ENCODE measurements around the gene TMEM45A.
"Not testable (repeated sequence)": the region's sequence is repeated elsewhere in the genome, so short reads cannot be mapped to it uniquely, and the experiment has no call there.

The TMEM45A gene

DNA sequence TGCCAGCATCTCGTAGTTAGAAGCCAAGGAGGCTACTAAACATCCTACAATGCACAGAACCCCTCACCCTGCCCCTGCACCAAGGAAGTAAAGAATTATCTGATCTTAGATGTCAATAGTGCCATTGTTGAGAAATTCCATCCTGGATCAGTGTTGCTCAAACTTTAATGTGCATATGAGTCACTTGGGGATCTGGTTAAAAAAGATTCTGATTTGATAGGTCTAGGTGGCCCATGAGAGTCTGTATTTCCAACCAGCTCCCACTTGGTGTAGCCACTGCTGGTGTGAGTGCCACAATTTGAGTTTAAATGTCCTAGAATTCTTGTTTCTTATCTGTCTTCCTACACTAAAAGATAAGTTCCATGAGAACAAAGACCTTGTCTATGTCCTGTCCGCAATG, 43.7 kb downstream of the TMEM45A start:
- Mint-ChIP-seq H3K36me3 (ENCODE audit: low read depth) (no peaks in the 10 kb centered on the region), H3K9me3 (peaks cover 2% of the 10 kb centered on the region), H3K27me3 (peaks cover 4% of the 10 kb centered on the region), H3K4me3 (no peak overlapping the region), H3K27ac (no peak overlapping the region), H3K4me1 (no peaks in the 10 kb centered on the region)
- DNase-seq (no peak), ATAC-seq (no peak)

DNA sequence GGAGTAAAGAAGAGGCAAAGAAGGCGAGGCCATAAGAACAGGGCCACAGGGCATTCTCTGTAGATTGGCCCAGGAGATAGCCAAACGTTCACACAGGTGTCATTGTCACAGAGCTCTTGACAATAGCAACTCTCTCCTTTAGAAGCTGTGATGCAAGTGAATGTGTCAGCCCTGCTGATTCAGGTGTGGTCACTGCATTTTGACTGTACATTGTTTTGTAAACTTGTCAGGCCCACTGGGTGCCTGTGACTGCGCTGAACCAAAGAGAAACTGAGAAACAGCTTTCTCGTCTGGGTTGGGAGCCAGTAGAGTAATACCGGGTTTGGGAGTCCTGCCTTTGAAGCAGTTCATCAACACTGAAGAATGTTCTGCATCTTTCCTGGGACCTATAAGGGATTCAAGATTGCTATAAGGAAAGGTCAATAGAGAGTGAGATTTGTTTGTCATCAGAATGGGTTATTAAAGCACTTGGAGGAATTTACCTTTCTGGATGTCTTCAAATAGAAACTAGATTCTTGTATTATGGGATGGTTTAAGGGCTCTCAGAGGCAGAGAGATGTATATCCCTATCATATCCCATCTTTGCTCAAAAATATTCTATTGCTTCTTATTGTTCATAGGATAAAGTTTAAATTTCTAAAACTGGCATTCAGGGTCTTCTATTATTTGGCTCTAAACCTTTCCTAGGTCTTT, 45.4 kb downstream of the TMEM45A start:
- Mint-ChIP-seq H3K27ac (no peak overlapping the region), H3K36me3 (ENCODE audit: low read depth) (no peaks in the 10 kb centered on the region), H3K27me3 (peaks cover 4% of the 10 kb centered on the region), H3K4me3 (no peak overlapping the region), H3K9me3 (peaks cover 3% of the 10 kb centered on the region), H3K4me1 (no peaks in the 10 kb centered on the region)
- ATAC-seq (no peak), DNase-seq (no peak)

DNA sequence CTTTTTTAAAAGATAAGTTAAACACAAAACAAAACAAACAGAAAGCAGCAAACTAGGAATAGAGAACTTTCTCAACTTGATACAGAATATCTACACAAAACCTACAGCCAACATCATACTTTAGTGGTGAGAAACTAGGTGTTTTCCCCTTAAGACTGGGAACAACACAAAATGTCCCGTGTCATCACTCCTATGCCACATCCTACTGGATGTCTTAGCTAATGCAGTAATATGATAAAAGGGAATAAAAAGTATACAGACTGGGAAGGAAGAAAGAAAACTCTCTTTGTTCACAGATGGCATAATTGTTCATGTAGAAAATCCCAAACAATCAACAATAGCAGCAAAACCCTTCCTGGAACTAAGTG, 45.9 kb downstream of the TMEM45A start:
- no peak for ATAC-seq
- H3K36me3 Mint-ChIP-seq (ENCODE audit: low read depth) = no peaks in the 10 kb centered on the region
- no peaks in the 10 kb centered on the region for H3K4me1 Mint-ChIP-seq
- no peak for DNase-seq
- H3K4me3 Mint-ChIP-seq = no peak overlapping the region
- no peak overlapping the region for H3K27ac Mint-ChIP-seq
- H3K9me3 Mint-ChIP-seq = peaks cover 3% of the 10 kb centered on the region
- peaks cover 4% of the 10 kb centered on the region for H3K27me3 Mint-ChIP-seq

DNA sequence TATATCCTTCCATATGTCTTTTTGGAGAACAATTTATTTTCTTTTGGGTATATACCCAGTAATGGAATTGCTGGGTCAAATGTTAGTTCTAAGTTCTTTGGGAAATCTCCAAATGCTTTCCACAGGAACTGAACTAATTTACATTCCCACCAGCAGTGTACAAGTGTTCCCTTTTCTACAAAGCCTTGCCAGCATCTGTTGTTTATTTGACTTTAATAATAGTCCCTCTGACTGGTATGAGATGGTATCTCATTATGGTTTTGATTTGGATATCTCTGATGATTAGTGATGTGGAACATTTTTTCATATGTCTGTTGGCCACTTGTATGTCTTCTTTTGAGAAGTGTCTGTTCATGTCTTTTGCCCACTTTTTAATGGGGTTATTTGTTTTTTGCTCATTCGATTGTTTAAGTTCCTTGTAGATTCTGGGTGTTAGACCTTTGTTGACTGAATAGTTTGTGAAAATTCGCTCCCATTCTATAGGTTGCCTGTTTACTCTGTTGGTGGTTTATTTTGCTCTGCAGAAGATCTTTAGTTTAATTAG, 48.4 kb downstream of the TMEM45A start:
- peaks cover 9% of the 10 kb centered on the region for H3K27me3 Mint-ChIP-seq

DNA sequence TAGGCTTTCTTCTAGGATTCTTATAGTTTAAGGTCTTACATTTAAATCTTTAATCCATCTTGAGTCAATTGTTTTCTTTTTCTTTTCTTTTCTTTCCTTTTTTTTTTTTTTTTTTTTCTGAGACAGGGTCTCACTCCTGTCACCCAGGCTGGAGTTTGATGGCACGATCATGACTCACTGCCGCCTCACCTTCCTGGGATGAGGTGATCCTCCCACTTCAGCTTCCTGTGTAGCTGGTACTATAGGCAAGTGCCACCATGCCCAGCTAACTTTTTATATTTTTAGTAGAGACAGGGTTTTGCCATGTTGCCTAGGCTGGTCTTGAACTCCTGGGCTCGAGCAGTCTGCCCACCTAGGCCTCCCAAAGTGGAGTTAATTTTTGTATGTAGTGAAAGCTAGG, 49.0 kb downstream of the TMEM45A start:
- not testable (repeated sequence) for H3K36me3 Mint-ChIP-seq (ENCODE audit: low read depth); H3K27ac Mint-ChIP-seq; H3K4me1 Mint-ChIP-seq; H3K27me3 Mint-ChIP-seq; DNase-seq; ATAC-seq; H3K9me3 Mint-ChIP-seq; H3K4me3 Mint-ChIP-seq

More for the DNA sequence above, 48.4 kb downstream of the TMEM45A start:
- peaks cover 3% of the 10 kb centered on the region for H3K9me3 Mint-ChIP-seq
- DNase-seq = no peak
- H3K4me3 Mint-ChIP-seq = no peak overlapping the region
- no peaks in the 10 kb centered on the region for H3K36me3 Mint-ChIP-seq (ENCODE audit: low read depth)
- no peaks in the 10 kb centered on the region for H3K4me1 Mint-ChIP-seq
- no peak for ATAC-seq
- no peak overlapping the region for H3K27ac Mint-ChIP-seq

DNA sequence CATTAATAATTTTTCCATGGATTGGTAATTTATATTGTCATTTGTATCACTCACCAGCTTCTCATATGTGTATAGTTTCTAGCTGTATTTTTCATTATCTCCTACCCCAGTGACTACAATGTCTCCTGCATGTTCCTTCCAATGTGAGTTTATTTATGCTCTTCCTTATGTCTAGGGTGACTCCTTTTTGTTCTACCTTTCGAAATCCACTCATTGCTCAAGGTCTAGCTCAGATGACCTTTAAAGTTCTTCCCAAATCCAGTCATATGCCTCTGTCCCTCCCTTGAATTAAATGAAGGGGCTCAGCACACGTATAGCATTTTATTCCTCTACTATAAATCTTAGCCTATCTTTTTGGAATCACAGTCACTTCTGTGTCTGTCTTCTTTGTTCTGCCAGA, 53.0 kb downstream of the TMEM45A start:
- Mint-ChIP-seq H3K27ac (no peak overlapping the region), H3K4me1 (no peaks in the 10 kb centered on the region), H3K4me3 (no peak overlapping the region), H3K27me3 (peaks cover 8% of the 10 kb centered on the region), H3K36me3 (ENCODE audit: low read depth) (no peaks in the 10 kb centered on the region), H3K9me3 (peaks cover 3% of the 10 kb centered on the region)
- ATAC-seq (no peak), DNase-seq (no peak)

DNA sequence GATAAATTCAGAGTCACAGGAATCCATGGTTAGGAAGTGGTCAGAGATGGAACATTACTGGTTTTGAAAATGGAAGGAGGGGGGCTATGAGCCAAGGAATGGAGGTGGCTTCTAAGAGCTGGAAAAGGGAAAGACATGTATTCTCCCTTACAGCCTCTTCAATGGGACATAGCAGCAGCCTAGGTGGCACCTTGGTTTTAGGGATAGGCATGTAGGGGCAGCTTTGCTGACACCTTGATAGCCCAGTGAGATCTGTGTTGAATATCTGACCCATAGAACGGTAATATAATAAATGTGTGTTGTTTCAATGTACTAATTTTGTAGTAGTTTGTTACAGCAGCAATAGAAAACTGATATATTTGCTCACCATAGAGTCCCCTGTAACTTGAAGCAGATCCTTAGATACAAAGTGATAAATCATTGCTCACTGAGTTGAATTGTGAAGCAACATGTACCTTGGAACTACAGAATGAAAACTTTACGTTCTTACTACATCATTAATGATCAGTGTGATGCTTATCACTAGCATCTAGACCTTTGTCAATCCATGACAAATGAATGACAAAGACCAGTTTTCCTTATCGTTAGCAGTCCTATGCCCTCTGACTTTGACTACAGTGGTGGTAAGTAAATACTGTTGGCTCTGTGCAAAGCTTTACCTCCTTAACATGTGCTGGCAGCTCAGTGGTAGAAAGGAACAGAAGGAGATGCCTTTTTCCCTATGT, 53.8 kb downstream of the TMEM45A start:
- ATAC-seq (no peak), DNase-seq (no peak)
- Mint-ChIP-seq H3K4me1 (no peaks in the 10 kb centered on the region), H3K9me3 (peaks cover under 1% of the 10 kb centered on the region), H3K36me3 (ENCODE audit: low read depth) (no peaks in the 10 kb centered on the region), H3K27me3 (peaks cover 6% of the 10 kb centered on the region), H3K4me3 (no peak overlapping the region), H3K27ac (no peak overlapping the region)

DNA sequence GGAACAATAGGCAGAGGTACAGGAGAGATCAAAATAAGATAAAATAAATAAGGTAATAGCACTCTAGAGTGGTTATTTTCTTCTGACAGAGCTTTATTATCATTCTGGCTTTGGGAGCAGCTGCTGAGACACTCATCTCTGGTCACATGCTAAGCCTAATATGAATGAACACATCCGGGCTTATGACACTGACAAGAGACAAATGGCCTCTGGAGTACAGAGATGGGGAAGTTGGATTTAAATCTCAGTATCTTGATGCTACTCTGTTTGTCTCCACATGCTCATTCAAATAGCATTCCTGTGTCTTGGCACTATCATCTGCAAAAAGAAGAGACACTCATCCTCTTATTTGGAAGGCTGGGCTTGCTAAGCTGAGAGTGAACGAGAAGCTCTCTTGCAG, 55.6 kb downstream of the TMEM45A start:
- Mint-ChIP-seq H3K27ac (no peak overlapping the region), H3K9me3 (no peaks in the 10 kb centered on the region), H3K27me3 (peaks cover 6% of the 10 kb centered on the region), H3K36me3 (ENCODE audit: low read depth) (no peaks in the 10 kb centered on the region), H3K4me1 (no peaks in the 10 kb centered on the region), H3K4me3 (no peak overlapping the region)
- ATAC-seq (no peak), DNase-seq (no peak)

DNA sequence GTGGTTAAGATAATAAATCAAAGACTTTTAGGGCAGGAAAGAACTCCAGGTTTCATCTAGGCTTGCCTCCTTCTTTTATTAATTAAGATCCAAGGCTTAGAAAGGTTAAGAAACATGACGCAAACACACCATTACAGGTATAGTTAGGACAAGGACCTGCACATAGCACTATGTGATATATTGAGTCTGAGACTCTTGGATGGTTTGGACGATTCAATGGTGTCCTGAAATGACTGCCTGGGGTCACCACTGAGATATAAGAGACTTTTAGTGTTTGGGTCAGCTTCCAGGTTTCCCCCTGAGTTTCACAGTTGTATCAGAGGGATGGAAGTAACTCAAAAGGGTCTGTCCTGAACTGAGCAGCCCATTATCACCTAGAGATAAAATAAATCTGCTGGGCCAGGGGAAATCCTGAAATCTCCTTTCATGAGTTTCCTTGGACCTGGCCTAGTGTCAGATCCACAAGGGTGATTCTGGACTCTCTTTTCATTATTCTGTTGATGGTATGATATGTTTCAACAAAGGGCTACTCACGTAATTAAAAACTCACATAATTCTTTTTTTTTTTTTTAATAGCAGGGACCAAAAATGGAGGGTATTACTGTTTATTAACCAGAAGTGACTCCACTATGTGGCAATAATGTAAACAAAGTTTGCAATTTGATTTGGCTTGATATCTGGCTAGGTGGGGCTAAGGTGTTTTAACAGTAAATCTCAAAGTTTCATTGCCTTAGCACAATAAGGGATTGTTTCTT, 61.4 kb downstream of the TMEM45A start:
- ATAC-seq = no peak
- no peaks in the 10 kb centered on the region for H3K9me3 Mint-ChIP-seq
- no peak overlapping the region for H3K27ac Mint-ChIP-seq
- no peak for DNase-seq
- no peaks in the 10 kb centered on the region for H3K4me1 Mint-ChIP-seq
- H3K27me3 Mint-ChIP-seq = no peaks in the 10 kb centered on the region
- H3K36me3 Mint-ChIP-seq (ENCODE audit: low read depth) = no peaks in the 10 kb centered on the region
- no peak overlapping the region for H3K4me3 Mint-ChIP-seq

DNA sequence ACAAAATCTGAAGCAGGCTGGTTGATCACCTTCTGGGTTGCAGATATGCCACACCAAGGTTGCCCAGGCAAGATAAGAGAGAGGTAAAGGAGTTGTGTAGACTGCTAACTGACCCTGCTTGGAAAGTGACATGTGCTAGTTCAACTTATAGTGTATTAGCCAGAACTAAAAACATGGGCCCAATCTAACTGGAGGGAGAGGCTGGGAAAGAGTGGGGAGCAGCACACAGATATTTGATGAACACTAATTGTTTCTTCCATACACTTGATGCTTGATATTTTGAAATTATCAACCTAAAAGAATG, 61.9 kb downstream of the TMEM45A start:
- Mint-ChIP-seq H3K4me3 (no peak overlapping the region), H3K9me3 (no peaks in the 10 kb centered on the region), H3K27ac (no peak overlapping the region), H3K36me3 (ENCODE audit: low read depth) (no peaks in the 10 kb centered on the region), H3K27me3 (no peaks in the 10 kb centered on the region), H3K4me1 (no peaks in the 10 kb centered on the region)
- DNase-seq (no peak), ATAC-seq (no peak)

DNA sequence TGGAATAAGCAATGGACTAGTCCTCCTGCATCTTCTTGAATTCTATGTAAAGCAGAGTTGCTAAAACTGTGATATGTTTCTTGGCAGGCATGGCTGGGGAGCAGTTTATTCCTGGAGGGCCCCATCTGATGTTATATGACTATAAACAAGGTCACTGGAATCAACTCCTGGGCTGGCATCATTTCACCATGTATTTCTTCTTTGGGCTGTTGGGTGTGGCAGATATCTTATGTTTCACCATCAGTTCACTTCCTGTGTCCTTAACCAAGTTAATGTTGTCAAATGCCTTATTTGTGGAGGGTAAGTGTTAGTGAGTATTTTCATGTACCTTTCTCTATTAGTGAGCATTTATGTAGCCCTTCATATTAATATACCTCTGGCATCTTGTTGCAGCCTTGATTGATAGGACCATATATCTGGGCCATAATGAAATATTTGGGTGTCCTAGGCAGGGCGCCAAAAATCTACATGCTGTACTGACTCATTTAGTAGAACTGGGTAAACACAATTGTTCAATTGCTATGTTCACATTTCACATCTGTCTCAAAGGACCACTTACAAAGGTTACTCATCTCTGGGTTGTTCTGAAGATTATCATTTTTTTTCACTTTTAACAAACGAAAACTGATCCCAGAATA, 64.4 kb downstream of the TMEM45A start:
- ATAC-seq (no peak), DNase-seq (no peak)
- no peaks in the 10 kb centered on the region for H3K9me3 Mint-ChIP-seq
- H3K36me3 Mint-ChIP-seq (ENCODE audit: low read depth) = no peaks in the 10 kb centered on the region
- no peaks in the 10 kb centered on the region for H3K27me3 Mint-ChIP-seq
- peaks cover 5% of the 10 kb centered on the region for H3K4me1 Mint-ChIP-seq
- no peak overlapping the region for H3K4me3 Mint-ChIP-seq
- H3K27ac Mint-ChIP-seq = no peak overlapping the region

DNA sequence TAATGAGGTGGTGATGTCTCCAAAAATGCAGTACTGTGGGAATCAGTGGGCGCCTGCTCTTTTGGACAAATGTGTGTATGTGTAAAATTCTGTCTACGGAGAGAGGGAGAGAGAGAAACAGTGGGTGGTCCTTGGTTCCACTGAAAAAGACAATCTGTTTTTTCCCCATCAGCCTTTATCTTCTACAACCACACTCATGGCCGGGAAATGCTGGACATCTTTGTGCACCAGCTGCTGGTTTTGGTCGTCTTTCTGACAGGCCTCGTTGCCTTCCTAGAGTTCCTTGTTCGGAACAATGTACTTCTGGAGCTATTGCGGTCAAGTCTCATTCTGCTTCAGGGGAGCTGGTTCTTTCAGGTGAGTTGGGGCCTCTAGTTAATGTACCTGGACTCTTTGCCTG, 65.8 kb downstream of the TMEM45A start:
- ATAC-seq = no peak
- no peaks in the 10 kb centered on the region for H3K9me3 Mint-ChIP-seq
- H3K36me3 Mint-ChIP-seq (ENCODE audit: low read depth) = no peaks in the 10 kb centered on the region
- no peaks in the 10 kb centered on the region for H3K27me3 Mint-ChIP-seq
- peaks cover 5% of the 10 kb centered on the region for H3K4me1 Mint-ChIP-seq
- no peak overlapping the region for H3K27ac Mint-ChIP-seq
- no peak overlapping the region for H3K4me3 Mint-ChIP-seq
- no peak for DNase-seq

DNA sequence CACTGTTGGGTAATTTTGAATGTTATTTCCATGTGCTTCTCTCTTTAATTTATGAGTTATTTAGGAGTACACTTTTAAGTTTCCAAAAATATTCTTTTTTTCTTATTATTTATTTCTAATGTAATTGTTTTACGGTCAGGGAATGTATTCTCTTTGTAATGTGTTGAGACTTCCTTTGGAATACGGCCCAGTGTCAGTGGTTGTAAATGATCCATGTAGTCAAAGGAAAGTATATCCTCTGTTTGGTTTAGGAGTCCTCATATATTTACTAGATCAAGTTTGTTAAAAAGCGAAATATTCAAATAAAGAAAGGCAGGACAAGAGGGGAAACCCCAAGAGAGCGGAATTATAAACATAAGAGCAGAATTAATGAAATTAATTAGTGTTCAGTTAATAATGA, 68.0 kb downstream of the TMEM45A start:
- Mint-ChIP-seq H3K36me3 (ENCODE audit: low read depth) (no peaks in the 10 kb centered on the region), H3K27me3 (no peaks in the 10 kb centered on the region), H3K27ac (no peak overlapping the region), H3K9me3 (no peaks in the 10 kb centered on the region), H3K4me1 (peaks cover 5% of the 10 kb centered on the region), H3K4me3 (no peak overlapping the region)
- ATAC-seq = no peak
- DNase-seq = no peak

DNA sequence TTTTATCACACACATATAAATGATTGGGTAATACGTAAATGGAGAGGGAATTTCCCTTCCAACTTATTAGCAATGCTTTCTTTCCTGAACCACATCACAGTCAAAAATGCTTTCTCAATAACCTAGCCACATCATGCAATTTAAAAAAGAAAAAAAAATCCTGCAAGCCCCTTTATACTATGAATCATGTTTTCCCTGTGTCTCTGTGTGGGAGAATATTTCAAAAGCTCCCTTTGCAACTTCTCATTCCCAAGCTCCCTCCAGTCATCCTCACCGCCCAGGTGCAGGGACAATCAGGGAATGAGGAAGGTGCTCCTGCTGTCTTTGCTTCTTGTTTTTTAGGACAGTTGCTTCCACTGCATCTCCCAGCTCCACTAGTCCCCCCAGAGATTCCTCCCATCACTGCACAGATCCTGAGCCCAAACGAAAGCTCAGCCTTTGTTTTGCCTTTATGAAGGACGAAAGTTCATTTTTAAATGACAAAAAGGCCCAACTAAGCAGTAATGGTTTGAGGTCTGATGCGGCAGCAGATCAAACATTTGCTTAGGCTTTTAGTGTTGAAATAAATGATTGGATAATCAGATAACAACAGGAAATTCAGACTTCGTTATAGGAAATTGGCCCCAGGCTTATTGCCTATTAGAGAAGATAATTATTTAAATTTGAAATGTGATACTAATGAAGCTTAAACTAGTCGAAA, 69.2 kb downstream of the TMEM45A start:
- H3K4me3 Mint-ChIP-seq = no peak overlapping the region
- H3K27me3 Mint-ChIP-seq = no peaks in the 10 kb centered on the region
- H3K36me3 Mint-ChIP-seq (ENCODE audit: low read depth) = no peaks in the 10 kb centered on the region
- ATAC-seq (peak; percentile 28), DNase-seq (no peak)
- no peaks in the 10 kb centered on the region for H3K9me3 Mint-ChIP-seq
- H3K4me1 Mint-ChIP-seq = peaks cover 5% of the 10 kb centered on the region
- H3K27ac Mint-ChIP-seq = no peak overlapping the region
